Activated T-helper 1 cell treated with anti-CD3 and anti-CD28 coated beads, Interleukin-12 subunit alpha, Interleukin-12 subunit beta, Interleukin-2, Interleukin-4 antibody, amounts not matched to agents 30 ng/mL and 10 ng/mL and 1 ng/mL, durations not matched to agents 14 hours and 24 hours and 36 hours (primary cell): Measurements from ENCODE around the gene GPC5. TPM values are rescaled to one million over a fixed set of nuclear protein-coding genes. Genes with fewer than 3 reads are reported as not detected.

ENCODE experiments used
- DNase-seq: peaks from one replicate; pipeline ENCODE4 v3.0.0; 2021; ENCODE audit warnings: low spot score
- H3K27ac Mint-ChIP-seq: one replicate; pipeline ENCODE4 v1.8.0; 2021; ENCODE audit warnings: mild to moderate bottlenecking, mixed read lengths
- H3K27me3 Mint-ChIP-seq: one replicate; pipeline ENCODE4 v1.8.0; 2022; ENCODE audit warnings: mild to moderate bottlenecking, moderate library complexity, mixed read lengths; ENCODE audit not compliant: insufficient read depth
- H3K36me3 Mint-ChIP-seq: one replicate; pipeline ENCODE4 v1.8.0; 2021; ENCODE audit warnings: low read depth, mixed read lengths
- H3K4me1 Mint-ChIP-seq: one replicate; pipeline ENCODE4 v1.8.0; 2021; ENCODE audit warnings: low read depth, mixed read lengths
- H3K4me3 Mint-ChIP-seq: one replicate; pipeline ENCODE4 v1.8.0; 2021; ENCODE audit warnings: mild to moderate bottlenecking, moderate library complexity, mixed read lengths
- H3K9me3 Mint-ChIP-seq: one replicate; pipeline ENCODE4 v1.8.0; 2021; ENCODE audit warnings: mixed read lengths
- intact Hi-C: fragments of 100-400 bp; cut with micrococcal nuclease; formaldehyde crosslinking; loops from one replicate; pipeline ENCODE4 v1.15.1; 2024
- total RNA-seq: library from RNA; stranded (reverse); gene quantifications from 2 replicates; pipeline ENCODE4 v1.2.3, GENCODE V29; 2022

The GPC5 gene
- total RNA-seq, 1 donor from 2014 or later = not detected

DNA sequence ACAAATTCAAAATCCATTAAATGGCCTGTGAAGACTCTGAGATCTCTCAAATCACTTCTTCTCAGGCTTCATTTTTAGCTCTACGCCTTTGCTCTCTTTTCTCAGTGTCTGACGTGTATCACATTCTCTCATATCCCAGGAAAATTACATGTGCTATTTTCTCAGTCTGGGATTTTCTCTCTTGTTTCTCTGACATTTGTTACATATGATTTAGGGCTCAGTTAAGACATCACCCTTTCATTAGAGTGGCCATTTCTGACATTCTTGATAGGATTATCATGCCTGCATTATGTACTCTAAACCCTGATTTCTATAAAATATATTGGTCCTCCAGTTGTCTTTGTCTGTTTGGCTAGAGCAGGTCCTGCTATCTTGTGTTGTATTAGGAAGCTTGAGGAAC is 136.6 kb downstream of the GPC5 start:
- DNase-seq = no peak
- H3K4me1 Mint-ChIP-seq = no peaks in the 10 kb centered on the region
- H3K27ac Mint-ChIP-seq = no peak overlapping the region
- H3K27me3 Mint-ChIP-seq = no peaks in the 10 kb centered on the region
- H3K4me3 Mint-ChIP-seq = no peak overlapping the region
- intact Hi-C loops = no loop called here
- H3K36me3 Mint-ChIP-seq = no peaks in the 10 kb centered on the region
- H3K9me3 Mint-ChIP-seq = no peaks in the 10 kb centered on the region

DNA sequence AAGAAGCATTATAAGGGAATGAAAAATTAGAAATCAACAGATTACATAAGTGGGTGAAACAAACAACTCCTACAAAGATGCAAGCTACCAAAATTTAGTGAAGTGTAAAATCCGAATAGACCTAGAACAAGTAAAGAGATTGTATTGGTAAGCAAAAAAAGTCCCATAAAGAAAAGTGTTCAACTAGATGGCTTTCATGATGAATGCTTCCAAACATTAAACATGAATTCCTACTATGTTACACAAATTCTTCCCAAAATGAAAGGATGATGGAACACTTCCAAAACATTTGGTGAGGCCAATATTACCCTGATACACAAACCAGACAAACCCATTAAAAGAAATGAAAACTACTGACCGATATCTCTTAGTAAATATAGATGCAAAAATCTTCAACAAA is 139.0 kb downstream of the GPC5 start:
- intact Hi-C loops = no loop called here
- no peaks in the 10 kb centered on the region for H3K27me3 Mint-ChIP-seq
- H3K36me3 Mint-ChIP-seq = no peaks in the 10 kb centered on the region
- H3K4me1 Mint-ChIP-seq = no peaks in the 10 kb centered on the region
- DNase-seq = no peak
- no peaks in the 10 kb centered on the region for H3K9me3 Mint-ChIP-seq
- H3K27ac Mint-ChIP-seq = no peak overlapping the region
- no peak overlapping the region for H3K4me3 Mint-ChIP-seq

DNA sequence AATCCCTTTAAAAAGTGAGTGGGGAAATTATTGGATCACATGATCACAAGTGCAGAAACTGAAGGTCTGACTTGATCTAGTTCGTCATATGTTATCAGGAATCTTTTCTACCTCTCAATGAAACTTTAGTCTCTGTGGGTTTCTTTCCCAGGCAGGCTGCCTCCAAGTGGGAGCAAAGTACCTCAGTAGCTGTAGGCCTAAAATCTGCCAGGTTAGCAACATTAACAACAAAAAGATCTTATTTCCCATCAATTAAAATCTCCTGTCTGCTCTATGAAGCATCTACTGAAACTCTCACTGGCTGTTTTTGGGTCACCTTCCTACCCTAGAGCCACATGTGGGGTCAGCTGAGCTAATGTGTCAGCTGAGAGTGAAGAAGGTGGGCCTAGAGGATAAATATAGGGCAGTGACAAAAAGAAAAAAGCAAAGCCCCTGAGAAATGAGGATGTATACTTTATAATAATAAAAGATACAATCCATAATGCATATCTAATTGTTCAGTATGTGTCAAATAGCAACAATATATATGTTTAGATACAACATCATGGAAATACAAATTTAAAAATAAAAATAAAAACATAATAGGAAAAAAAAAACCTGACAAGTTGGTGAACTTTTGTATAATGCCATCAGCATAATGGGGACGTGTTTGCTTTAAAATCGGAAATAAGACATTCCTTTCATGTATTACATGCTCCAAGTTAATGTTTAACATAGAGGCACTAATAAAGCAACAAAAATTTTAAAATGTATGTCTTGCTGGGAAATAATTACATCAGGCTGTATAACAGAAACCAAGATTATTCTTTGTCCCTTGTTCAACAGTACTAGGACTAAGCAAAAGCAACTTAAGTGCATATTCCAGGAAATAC is 141.1 kb downstream of the GPC5 start:
- DNase-seq = no peak
- no peaks in the 10 kb centered on the region for H3K36me3 Mint-ChIP-seq
- no peaks in the 10 kb centered on the region for H3K9me3 Mint-ChIP-seq
- no peak overlapping the region for H3K4me3 Mint-ChIP-seq
- no peak overlapping the region for H3K27ac Mint-ChIP-seq
- no peaks in the 10 kb centered on the region for H3K4me1 Mint-ChIP-seq
- intact Hi-C loops = no loop called here
- H3K27me3 Mint-ChIP-seq = no peaks in the 10 kb centered on the region

DNA sequence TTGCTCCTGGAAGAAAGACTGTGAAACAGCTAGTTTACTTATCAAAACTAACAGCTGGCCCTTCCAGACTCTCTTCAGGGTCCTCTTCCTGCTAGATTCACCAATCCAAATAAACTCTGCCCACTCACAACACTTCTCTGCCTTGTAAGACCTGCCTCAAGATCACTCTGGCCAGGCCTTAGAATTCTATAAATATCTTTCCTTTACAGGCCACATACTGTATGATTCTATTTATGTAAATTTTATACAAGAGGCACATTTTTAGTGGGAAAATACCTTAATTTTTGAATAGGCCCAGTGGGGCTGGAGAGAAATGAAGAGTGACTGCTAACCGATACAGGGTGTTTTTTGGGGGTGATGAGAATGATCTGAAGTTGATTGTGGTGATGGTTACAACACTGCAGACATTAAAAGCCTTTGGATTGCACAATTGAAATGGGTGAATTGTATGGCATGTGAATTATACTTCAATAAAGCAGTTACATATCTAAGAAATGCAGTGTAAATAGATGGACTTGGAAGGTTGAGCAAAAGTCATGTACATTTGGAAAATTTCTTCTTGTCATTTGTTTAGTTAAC is 141.8 kb downstream of the GPC5 start:
- DNase-seq = no peak
- intact Hi-C loops = no loop called here
- H3K9me3 Mint-ChIP-seq = no peaks in the 10 kb centered on the region
- H3K4me3 Mint-ChIP-seq = no peak overlapping the region
- H3K4me1 Mint-ChIP-seq = no peaks in the 10 kb centered on the region
- no peaks in the 10 kb centered on the region for H3K27me3 Mint-ChIP-seq
- no peak overlapping the region for H3K27ac Mint-ChIP-seq
- no peaks in the 10 kb centered on the region for H3K36me3 Mint-ChIP-seq

DNA sequence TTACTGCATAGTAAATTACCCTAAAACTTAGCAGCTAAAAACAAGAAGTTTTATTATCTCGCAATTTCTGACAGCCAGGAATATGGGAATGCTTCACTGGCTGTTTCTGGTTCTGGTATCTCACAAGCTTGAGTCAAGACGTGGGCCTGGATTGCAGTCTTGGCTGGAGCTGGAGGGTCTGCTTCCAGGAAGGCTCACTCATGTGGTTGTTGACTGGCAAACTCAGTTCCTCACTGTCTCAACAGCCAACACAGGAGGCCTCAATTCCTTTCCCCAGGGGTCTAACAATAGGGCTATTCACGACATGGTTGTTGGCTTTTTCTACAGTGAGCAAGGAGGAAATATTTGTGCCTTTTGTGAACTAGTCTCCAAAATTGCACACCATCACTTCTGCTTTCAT is 146.3 kb downstream of the GPC5 start:
- no peak for DNase-seq
- intact Hi-C loops = no loop called here
- Mint-ChIP-seq H3K36me3 (no peaks in the 10 kb centered on the region), H3K9me3 (no peaks in the 10 kb centered on the region), H3K27me3 (no peaks in the 10 kb centered on the region), H3K27ac (no peak overlapping the region), H3K4me1 (no peaks in the 10 kb centered on the region), H3K4me3 (no peak overlapping the region)

DNA sequence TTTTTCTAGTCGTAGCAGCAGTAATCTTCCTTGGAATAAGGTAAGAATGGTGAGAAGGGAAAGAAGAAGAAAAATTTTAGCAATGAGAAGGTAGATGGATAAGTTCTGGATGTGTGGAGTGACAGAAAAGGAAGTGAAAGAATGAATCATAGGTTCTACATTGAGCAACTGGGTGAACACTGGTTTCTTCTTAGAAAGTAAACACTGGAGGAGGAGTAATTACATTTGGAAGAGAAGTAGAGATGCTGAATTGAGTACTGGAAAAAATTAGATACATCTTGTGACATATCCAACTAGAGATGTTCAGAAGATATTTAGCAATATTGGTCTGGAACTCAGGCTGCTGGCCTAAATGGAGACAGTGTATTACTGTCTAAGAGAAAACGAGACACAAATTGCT is 148.5 kb downstream of the GPC5 start:
- no peak overlapping the region for H3K4me3 Mint-ChIP-seq
- no peaks in the 10 kb centered on the region for H3K4me1 Mint-ChIP-seq
- no peaks in the 10 kb centered on the region for H3K36me3 Mint-ChIP-seq
- H3K27me3 Mint-ChIP-seq = no peaks in the 10 kb centered on the region
- no peak for DNase-seq
- H3K27ac Mint-ChIP-seq = no peak overlapping the region
- H3K9me3 Mint-ChIP-seq = no peaks in the 10 kb centered on the region
- intact Hi-C loops = no loop called here

DNA sequence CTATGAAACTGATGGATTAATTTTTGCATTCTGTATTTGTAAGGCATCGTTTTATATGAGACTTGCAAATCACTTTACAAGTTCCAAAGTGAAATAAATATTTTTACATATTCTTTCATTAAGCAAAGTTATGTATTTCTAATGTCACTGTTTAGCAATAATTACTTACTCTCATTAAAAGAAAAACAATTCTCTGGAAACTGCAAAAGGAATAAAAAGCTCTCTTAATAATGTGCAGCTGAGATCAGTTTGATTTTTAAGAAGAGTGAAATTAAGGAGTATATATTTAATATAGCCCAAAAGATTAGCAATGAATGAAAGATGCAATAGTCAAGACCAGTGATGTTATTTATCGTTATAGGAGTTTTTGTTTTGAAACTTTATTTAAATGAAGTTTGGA is 155.2 kb downstream of the GPC5 start:
- H3K27me3 Mint-ChIP-seq = no peaks in the 10 kb centered on the region
- DNase-seq = no peak
- H3K36me3 Mint-ChIP-seq = no peaks in the 10 kb centered on the region
- H3K9me3 Mint-ChIP-seq = no peaks in the 10 kb centered on the region
- no peak overlapping the region for H3K4me3 Mint-ChIP-seq
- H3K27ac Mint-ChIP-seq = no peak overlapping the region
- H3K4me1 Mint-ChIP-seq = no peaks in the 10 kb centered on the region
- intact Hi-C loops = no loop called here

DNA sequence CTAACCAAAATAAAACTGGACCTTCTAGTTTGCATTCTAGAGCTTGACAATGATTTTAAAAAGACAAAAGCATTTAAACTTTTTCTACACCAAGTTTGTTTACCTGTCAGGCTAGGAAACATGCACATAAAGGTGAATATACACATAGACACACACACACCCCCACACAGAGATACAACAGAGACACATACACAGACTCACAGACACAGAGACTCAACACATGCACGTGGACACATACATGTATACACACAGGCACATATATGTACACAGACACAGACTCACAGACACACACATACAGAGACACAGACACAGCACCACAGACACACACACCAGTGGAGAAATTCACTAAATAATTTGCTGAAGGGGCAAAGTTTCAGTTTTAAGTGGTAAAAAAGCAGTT is 155.7 kb downstream of the GPC5 start:
- Mint-ChIP-seq H3K4me1 (no peaks in the 10 kb centered on the region), H3K27me3 (no peaks in the 10 kb centered on the region), H3K4me3 (no peak overlapping the region), H3K27ac (no peak overlapping the region), H3K9me3 (no peaks in the 10 kb centered on the region), H3K36me3 (no peaks in the 10 kb centered on the region)
- intact Hi-C loops = no loop called here
- DNase-seq = no peak

DNA sequence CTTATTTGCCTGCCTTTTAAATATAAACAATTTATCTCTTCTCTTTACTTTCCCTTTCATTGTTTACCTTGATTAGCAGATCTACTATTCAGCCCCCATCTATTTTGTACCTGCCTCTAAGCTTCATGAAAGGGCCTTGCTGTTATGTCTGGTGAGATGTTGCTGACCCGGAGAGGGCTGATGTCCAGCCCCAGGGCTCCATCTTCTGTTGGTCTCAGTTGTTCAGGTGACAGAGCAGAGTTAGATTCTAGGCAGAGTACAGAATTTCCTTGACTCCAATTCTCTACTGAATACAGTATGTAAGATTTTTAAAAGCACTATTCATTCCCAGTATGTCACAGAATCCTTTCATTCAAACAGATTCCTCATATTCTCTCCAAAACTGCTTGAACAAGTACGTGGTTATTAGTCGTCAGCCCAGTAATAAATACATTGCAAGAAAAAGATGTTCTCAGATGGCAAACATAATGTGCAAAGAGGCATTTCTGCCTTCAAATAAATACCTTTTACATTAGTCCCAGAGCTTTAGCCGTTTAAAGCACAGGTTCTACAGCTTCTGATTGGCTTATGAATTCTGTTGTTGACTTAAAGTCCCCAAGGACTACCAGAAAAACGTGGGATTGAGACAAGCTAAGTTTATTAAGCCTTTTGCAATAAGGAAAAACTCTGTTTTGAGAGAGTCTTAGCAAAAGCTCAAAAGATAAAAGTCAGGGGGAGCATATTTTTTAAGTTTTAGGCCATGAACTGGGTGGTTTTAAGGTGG is 159.1 kb downstream of the GPC5 start:
- Mint-ChIP-seq H3K27me3 (no peaks in the 10 kb centered on the region), H3K9me3 (no peaks in the 10 kb centered on the region), H3K4me1 (no peaks in the 10 kb centered on the region), H3K4me3 (no peak overlapping the region), H3K36me3 (no peaks in the 10 kb centered on the region), H3K27ac (no peak overlapping the region)
- intact Hi-C loops = no loop called here
- no peak for DNase-seq

DNA sequence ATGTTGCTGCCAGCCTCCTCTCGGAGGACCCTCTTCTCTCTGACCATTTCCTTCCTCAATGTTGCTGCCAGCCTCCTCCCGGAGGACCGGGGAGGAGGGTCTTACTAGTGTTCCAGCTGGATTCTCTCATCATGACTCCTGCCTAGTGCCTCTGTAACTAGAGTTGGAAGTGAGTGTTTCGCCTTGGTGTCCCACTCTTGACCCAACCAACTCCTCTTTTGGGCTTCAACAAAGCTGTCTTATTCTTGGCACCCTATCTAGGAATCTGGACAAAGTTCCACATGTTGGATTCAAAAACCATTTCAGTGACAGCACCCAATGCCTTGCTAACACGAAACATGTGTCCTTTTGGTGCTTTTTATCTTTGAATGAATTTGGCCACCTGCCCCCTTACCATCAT is 165.4 kb downstream of the GPC5 start:
- Mint-ChIP-seq H3K4me1 (no peaks in the 10 kb centered on the region), H3K9me3 (no peaks in the 10 kb centered on the region), H3K27me3 (no peaks in the 10 kb centered on the region), H3K27ac (no peak overlapping the region), H3K4me3 (no peak overlapping the region), H3K36me3 (no peaks in the 10 kb centered on the region)
- intact Hi-C loops = no loop called here
- no peak for DNase-seq

DNA sequence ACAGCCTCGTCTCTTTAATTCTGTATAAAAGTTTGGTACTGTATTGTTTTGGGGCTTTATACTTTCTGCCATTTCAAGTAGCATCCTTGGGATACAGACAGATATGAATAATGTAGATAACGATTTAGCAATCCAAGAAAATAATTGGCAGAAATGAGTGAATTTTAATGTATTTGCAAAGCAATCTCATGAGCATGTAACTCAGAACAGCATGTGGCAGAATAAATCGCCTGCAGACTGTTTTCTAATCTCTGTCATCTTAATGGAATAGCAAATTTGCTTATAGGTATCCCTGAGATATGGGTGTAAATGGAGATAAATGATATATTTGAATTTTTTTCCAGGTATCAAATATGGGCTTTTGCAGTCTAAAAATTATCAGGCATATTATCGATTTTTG is 166.0 kb downstream of the GPC5 start:
- Mint-ChIP-seq H3K9me3 (no peaks in the 10 kb centered on the region), H3K36me3 (no peaks in the 10 kb centered on the region), H3K27me3 (no peaks in the 10 kb centered on the region), H3K4me1 (no peaks in the 10 kb centered on the region), H3K27ac (no peak overlapping the region), H3K4me3 (no peak overlapping the region)
- no peak for DNase-seq
- intact Hi-C loops = no loop called here

DNA sequence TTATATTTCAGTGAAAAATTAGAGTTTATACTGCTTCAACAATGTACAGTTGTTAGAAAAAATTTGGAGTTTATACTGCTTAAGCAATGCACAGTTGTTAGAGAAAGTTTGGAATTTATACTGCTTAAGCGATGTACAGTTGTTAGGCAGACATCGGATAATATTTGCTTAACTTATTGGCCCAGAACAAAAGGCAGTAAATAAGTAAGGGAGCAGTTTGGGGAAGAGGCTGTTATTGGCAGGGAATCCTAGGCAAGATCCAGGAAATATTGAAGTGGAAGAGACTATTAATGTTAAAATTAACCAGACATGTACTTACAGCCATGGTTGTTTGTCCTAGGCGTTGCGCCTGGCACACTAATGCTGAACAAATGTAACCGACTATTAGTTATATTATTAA is 166.9 kb downstream of the GPC5 start:
- Mint-ChIP-seq H3K36me3 (no peaks in the 10 kb centered on the region), H3K27me3 (no peaks in the 10 kb centered on the region), H3K27ac (no peak overlapping the region), H3K4me3 (no peak overlapping the region), H3K4me1 (no peaks in the 10 kb centered on the region), H3K9me3 (no peaks in the 10 kb centered on the region)
- intact Hi-C loops = no loop called here
- DNase-seq = no peak

DNA sequence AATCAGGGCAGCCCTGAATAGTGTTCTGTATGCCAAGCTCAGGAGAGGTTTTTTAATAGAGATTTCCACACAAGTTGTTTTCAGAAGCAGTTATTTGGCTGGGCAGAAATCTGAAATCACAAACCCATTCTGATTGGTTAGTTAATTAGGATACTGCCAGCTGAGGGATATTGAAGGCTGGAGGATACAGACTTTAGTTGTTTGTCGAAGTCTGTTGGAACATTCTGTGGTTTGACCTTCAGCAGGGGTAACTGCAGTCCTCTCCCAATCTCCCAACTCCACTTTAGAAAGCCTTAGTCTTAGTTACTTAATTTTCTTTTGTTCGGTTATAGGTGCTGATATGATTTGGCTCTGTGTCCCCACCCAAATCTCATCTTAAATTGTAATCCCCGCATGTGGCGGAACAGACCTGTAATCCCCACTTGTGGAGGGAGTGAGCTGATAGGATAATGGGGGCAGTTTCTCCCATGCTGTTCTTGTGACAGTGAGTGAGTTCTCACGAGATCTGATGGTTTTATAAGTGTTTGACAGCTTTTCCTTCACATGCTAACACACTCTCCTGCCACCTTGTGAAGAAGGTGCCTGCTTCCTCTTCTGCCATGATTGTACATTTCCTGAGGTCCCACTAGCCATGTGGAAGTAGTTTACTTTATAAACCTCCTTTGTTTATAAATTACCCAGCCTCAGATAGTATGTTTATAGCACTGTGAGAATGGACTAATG is 169.2 kb downstream of the GPC5 start:
- DNase-seq = no peak
- intact Hi-C loops = no loop called here
- Mint-ChIP-seq H3K4me1 (no peaks in the 10 kb centered on the region), H3K4me3 (no peak overlapping the region), H3K36me3 (no peaks in the 10 kb centered on the region), H3K27ac (no peak overlapping the region), H3K9me3 (no peaks in the 10 kb centered on the region), H3K27me3 (no peaks in the 10 kb centered on the region)
